Fibroblast of villous mesenchyme (primary cell): Measurements from ENCODE around the gene ZNF488. TPM values are rescaled to one million over a fixed set of nuclear protein-coding genes. Genes with fewer than 3 reads are reported as not detected.

Experiments
- DNase-seq: peaks from one replicate; pipeline ENCODE4 v3.0.0-alpha.2; 2010; ENCODE audit warnings: low read depth
- H3K4me3 ChIP-seq: 2 replicates; pipeline ENCODE4 v1.5.1; 2011; ENCODE audit warnings: low read depth, mild to moderate bottlenecking, low read length
- CTCF ChIP-seq: IDR thresholded peaks from 2 replicates; pipeline ENCODE4 v1.5.1; 2012; ENCODE audit warnings: low read depth, mild to moderate bottlenecking, low read length; ENCODE audit not compliant: insufficient read depth
- total RNA-seq: library from RNA; depleted of rRNA; stranded (reverse); fragments of >200 nt; gene quantifications from 2 replicates; pipeline ENCODE4 v1.2.3, GENCODE V29; 2012

ZNF488 gene
- total RNA-seq, 1 donor: under 0.01 TPM

- DNase-seq: no peak
These were observed 64.3 kb downstream of the ZNF488 start for GRCh38 chr10:47319784-47320183.

GRCh38 chr10:47318706-47319105 lies 65.4 kb downstream of the ZNF488 start:
- no peak overlapping the region for H3K4me3 ChIP-seq
- TF ChIP-seq CTCF: no peak
- no peak for DNase-seq

More at GRCh38 chr10:47319784-47320183, 64.3 kb downstream of the ZNF488 start:
- no peak for TF ChIP-seq CTCF
- H3K4me3 ChIP-seq: no peak overlapping the region

- DNase-seq: no peak
- H3K4me3 ChIP-seq: no peak overlapping the region
- TF ChIP-seq CTCF: no peak
These were observed 66.8 kb downstream of the ZNF488 start for GRCh38 chr10:47317251-47317650.

GRCh38 chr10:47316131-47316530 lies 68.0 kb downstream of the ZNF488 start:
- no peak for DNase-seq
- TF ChIP-seq CTCF: no peak
- no peak overlapping the region for H3K4me3 ChIP-seq

Other genes with a start within 250 kb of the ZNF488 start
- not detected in 2 replicates for gene GDF10, start 84.1 kb downstream of the ZNF488 start, total RNA-seq
- not detected in 2 replicates for gene GDF2, start 61.8 kb downstream of the ZNF488 start, total RNA-seq
- gene RBP3, start 35.9 kb downstream of the ZNF488 start, total RNA-seq: not detected in 2 replicates
- 3.9 and 7.4 TPM in 2 replicates for gene ANXA8, start 99.8 kb upstream of the ZNF488 start, total RNA-seq
- not detected in 2 replicates for gene FAM25G, start 107.4 kb upstream of the ZNF488 start, total RNA-seq
- 4.7 and 5.2 TPM in 2 replicates for gene AGAP9, start 139.3 kb upstream of the ZNF488 start, total RNA-seq